ENCODE results near the gene HID1. TPM values are rescaled to one million over a fixed set of nuclear protein-coding genes. Genes with fewer than 3 reads are reported as not detected.

Gene HID1
- total RNA-seq, 4 donors from 2014 or later = 4.6 to 21.9 (median 10.8) TPM

- peaks cover 38% of the 10 kb centered on the region for H3K27me3 ChIP-seq
- 64 to 83% methylated on average over 4 of the region's 4 CpGs for WGBS, 2 donors (ENCODE audit: low coverage in 1 of 2)
- no peak for ATAC-seq
- peaks cover 0 to 23% (median 14%) of the 10 kb centered on the region in 3 donors for H3K4me1 ChIP-seq
- no peak overlapping the region for H3K27ac ChIP-seq
- TF ChIP-seq POLR2A (IDR thresholded peaks at IDR 0.05) (no peak), POLR2AphosphoS5 (IDR thresholded peaks at IDR 0.05) (no peak), CTCF (IDR thresholded peaks at IDR 0.05) (no peak), EP300 (IDR thresholded peaks at IDR 0.05) (no peak)
- H3K4me3 ChIP-seq = no peak overlapping the region
- no peaks in the 10 kb centered on the region for H3K36me3 ChIP-seq
- no peaks in the 10 kb centered on the region for H3K9me3 ChIP-seq
These were observed 3.4 kb upstream of the HID1 start for GRCh38 chr17:74975943-74976342.

GRCh38 chr17:74972973-74973328 lies 392 bp upstream of the HID1 start:
- Histone ChIP-seq H3K36me3 (no peaks in the 10 kb centered on the region), H3K4me3 (peak overlapping the region; percentile 44 to 77), H3K27me3 (peaks cover 46% of the 10 kb centered on the region), H3K27ac (peak overlapping the region in 1 of 4 donors; percentile 75), H3K9me3 (no peaks in the 10 kb centered on the region), H3K4me1 (peaks cover 0 to 23% (median 14%) of the 10 kb centered on the region in 3 donors)
- 3% methylated on average over 5 to 6 of the region's 17 CpGs for WGBS, 2 donors (ENCODE audit: low coverage in 1 of 2)
- peak; percentile 13 for ATAC-seq
- TF ChIP-seq EP300 (IDR thresholded peaks at IDR 0.05) (no peak), POLR2AphosphoS5 (IDR thresholded peaks at IDR 0.05) (no peak), CTCF (IDR thresholded peaks at IDR 0.05) (no peak), POLR2A (IDR thresholded peaks at IDR 0.05) (no peak)

GRCh38 chr17:74971842-74972106 lies 785 bp downstream of the HID1 start:
- Histone ChIP-seq H3K27me3 (peaks cover 46% of the 10 kb centered on the region), H3K9me3 (no peaks in the 10 kb centered on the region), H3K4me3 (peak overlapping the region; percentile 44 to 77), H3K27ac (peak overlapping the region in 3 of 4 donors; percentile 22 to 75 (median 45)), H3K36me3 (no peaks in the 10 kb centered on the region), H3K4me1 (peaks cover 0 to 23% (median 14%) of the 10 kb centered on the region in 3 donors)
- no CpG with 5 or more reads among the region's 9 CpGs for WGBS, 2 donors (ENCODE audit: low coverage in 1 of 2)
- TF ChIP-seq CTCF (IDR thresholded peaks at IDR 0.05) (no peak), POLR2AphosphoS5 (IDR thresholded peaks at IDR 0.05) (no peak), EP300 (IDR thresholded peaks at IDR 0.05) (no peak), POLR2A (IDR thresholded peaks at IDR 0.05) (no peak)
- peak; percentile 15 for ATAC-seq

- peaks cover 0 to 23% (median 14%) of the 10 kb centered on the region in 3 donors for H3K4me1 ChIP-seq
- no peak for ATAC-seq
These were observed 1.3 kb downstream of the HID1 start for GRCh38 chr17:74971069-74971841.

More at GRCh38 chr17:74971069-74971841, 1.3 kb downstream of the HID1 start:
- peaks cover 46% of the 10 kb centered on the region for H3K27me3 ChIP-seq
- peak overlapping the region in 3 of 4 donors; percentile 22 to 75 (median 45) for H3K27ac ChIP-seq
- no peaks in the 10 kb centered on the region for H3K36me3 ChIP-seq
- H3K4me3 ChIP-seq = peak overlapping the region in 1 of 2 donors; percentile 77
- no peak for TF ChIP-seq EP300 (IDR thresholded peaks at IDR 0.05)
- no peak for TF ChIP-seq CTCF (IDR thresholded peaks at IDR 0.05)
- TF ChIP-seq POLR2AphosphoS5 (IDR thresholded peaks at IDR 0.05) = no peak
- TF ChIP-seq POLR2A (IDR thresholded peaks at IDR 0.05) = no peak
- WGBS, 2 donors (ENCODE audit: low coverage in 1 of 2) = 82 to 100% methylated on average over 1 to 2 of the region's 8 CpGs
- no peaks in the 10 kb centered on the region for H3K9me3 ChIP-seq
